ENCODE measurements around the gene IL17RE. TPM values are rescaled to one million over a fixed set of nuclear protein-coding genes. Genes with fewer than 3 reads are reported as not detected.
"Not testable (repeated sequence)": the region's sequence is repeated elsewhere in the genome, so short reads cannot be mapped to it uniquely, and the experiment has no call there.

The IL17RE gene
- total RNA-seq, 1 donor from 2014 or later = 0.13 TPM

- DNase-seq (ENCODE audit: low read depth in 2 of 2) = no peak
These were observed 22.7 kb upstream of the IL17RE start, which contains the start of gene CIDEC for GRCh38 chr3:9879830-9880549. TSS of gene CIDEC (minus strand) at chr3:9880253. CDS start at chr3:9878486, 1,767 bp downstream.

GRCh38 chr3:9881441-9881840 is 21.2 kb upstream of the IL17RE start:
- DNase-seq (ENCODE audit: low read depth in 2 of 2) = no peak

- no peak for DNase-seq (ENCODE audit: low read depth in 2 of 2)
These were observed 18.7 kb upstream of the IL17RE start for GRCh38 chr3:9883706-9884554.

- peak in 1 of 2 donors; percentile 25 for DNase-seq (ENCODE audit: low read depth in 2 of 2)
These were observed 18.0 kb upstream of the IL17RE start for GRCh38 chr3:9884555-9885165.

GRCh38 chr3:9886328-9886727 is 16.3 kb upstream of the IL17RE start:
- no peak for DNase-seq (ENCODE audit: low read depth in 2 of 2)

GRCh38 chr3:9887480-9887879 is 15.2 kb upstream of the IL17RE start:
- DNase-seq (ENCODE audit: low read depth in 2 of 2) = no peak

- DNase-seq (ENCODE audit: low read depth in 2 of 2) = no peak
These were observed 14.1 kb upstream of the IL17RE start for GRCh38 chr3:9888540-9888939.

- no peak for DNase-seq (ENCODE audit: low read depth in 2 of 2)
These were observed 13.2 kb upstream of the IL17RE start for GRCh38 chr3:9889405-9889804.

GRCh38 chr3:9890249-9891071 is 12.2 kb upstream of the IL17RE start, which contains the start of gene JAGN1:
TSS of gene JAGN1 (plus strand) at chr3:9890610. CDS start at chr3:9890723, 113 bp downstream.
- DNase-seq (ENCODE audit: low read depth in 2 of 2) = peak; percentile 68 to 92

GRCh38 chr3:9891072-9891622 is 11.5 kb upstream of the IL17RE start:
- DNase-seq (ENCODE audit: low read depth in 2 of 2) = no peak

- DNase-seq (ENCODE audit: low read depth in 2 of 2) = no peak
These were observed 8.9 kb upstream of the IL17RE start for GRCh38 chr3:9893739-9894138.

- DNase-seq (ENCODE audit: low read depth in 2 of 2) = not testable (repeated sequence)
These were observed 6.9 kb upstream of the IL17RE start for GRCh38 chr3:9895715-9896114.

- DNase-seq (ENCODE audit: low read depth in 2 of 2) = not testable (repeated sequence)
These were observed 5.8 kb upstream of the IL17RE start for GRCh38 chr3:9896755-9897407.

- peak in 1 of 2 donors; percentile 78 for DNase-seq (ENCODE audit: low read depth in 2 of 2)
These were observed 5.0 kb upstream of the IL17RE start for GRCh38 chr3:9897408-9898372.

- DNase-seq (ENCODE audit: low read depth in 2 of 2) = no peak
These were observed 4.0 kb upstream of the IL17RE start for GRCh38 chr3:9898467-9899241.

- DNase-seq (ENCODE audit: low read depth in 2 of 2) = no peak
These were observed 3.3 kb upstream of the IL17RE start for GRCh38 chr3:9899289-9899791.

GRCh38 chr3:9900965-9901415 is 1.7 kb upstream of the IL17RE start:
- DNase-seq (ENCODE audit: low read depth in 2 of 2) = not testable (repeated sequence)

- peak in 1 of 2 donors; percentile 74 for DNase-seq (ENCODE audit: low read depth in 2 of 2)
These were observed 681 bp upstream of the IL17RE start for GRCh38 chr3:9901967-9902366.

Data from dermis microvascular lymphatic vessel endothelial cell (primary cell).